OCI-LY1 (cell line): ENCODE measurements around the gene DDX51.

Experiments
- H2AFZ ChIP-seq: fragments of 200-600 bp; sonication (generic), shearing (Covaris generic); 2 replicates; pipeline ENCODE4 v1.6.0; 2014; ENCODE audit warnings: antibody characterized with exemption, mild to moderate bottlenecking, low read length
- H3F3A ChIP-seq: fragments of 200-600 bp; sonication (generic), shearing (Covaris generic); 2 replicates; pipeline ENCODE4 v1.6.0; 2014; ENCODE audit warnings: mild to moderate bottlenecking, antibody characterized with exemption, low read length, moderate library complexity; ENCODE audit not compliant: insufficient read depth
- H3K27ac ChIP-seq: fragments of 200-600 bp; sonication (generic); 2 replicates; pipeline ENCODE4 v1.5.1; 2014; ENCODE audit warnings: low read length, mixed run types, mild to moderate bottlenecking, low read depth; ENCODE audit not compliant: poor library complexity, severe bottlenecking
- H3K27me3 ChIP-seq: fragments of 200-600 bp; sonication (generic); 2 replicates; pipeline ENCODE4 v1.6.0; 2014; ENCODE audit warnings: antibody characterized with exemption, mild to moderate bottlenecking, low read length, moderate library complexity; ENCODE audit not compliant: insufficient read depth
- H3K36me3 ChIP-seq: fragments of 200-600 bp; sonication (generic); 2 replicates; pipeline ENCODE4 v1.6.1; 2014; ENCODE audit warnings: mild to moderate bottlenecking, antibody characterized with exemption, low read length, moderate library complexity, mixed read lengths; ENCODE audit not compliant: insufficient read depth
- H3K4me1 ChIP-seq: fragments of 200-600 bp; sonication (generic); 2 replicates; pipeline ENCODE4 v1.5.1; 2014; ENCODE audit warnings: mild to moderate bottlenecking, low read length, moderate library complexity; ENCODE audit not compliant: insufficient read depth, severe bottlenecking
- H3K4me2 ChIP-seq: fragments of 200-600 bp; sonication (generic), shearing (Covaris generic); 2 replicates; pipeline ENCODE4 v1.6.1; 2014; ENCODE audit warnings: low read length
- H3K4me3 ChIP-seq: fragments of 200-600 bp; sonication (generic); 2 replicates; pipeline ENCODE4 v1.5.1; 2014; ENCODE audit warnings: low read length, low read depth, mild to moderate bottlenecking, mixed read lengths; ENCODE audit not compliant: poor library complexity, severe bottlenecking
- H3K79me2 ChIP-seq: fragments of 200-600 bp; shearing (Covaris generic); 2 replicates; pipeline ENCODE4 v1.6.1; 2016; ENCODE audit warnings: mixed run types, low read length, mixed read lengths; ENCODE audit not compliant: insufficient read depth
- H3K9ac ChIP-seq: fragments of 200-600 bp; sonication (generic), shearing (Covaris generic); 2 replicates; pipeline ENCODE4 v1.6.1; 2014; ENCODE audit warnings: mild to moderate bottlenecking, low read length, mixed read lengths
- H3K9me2 ChIP-seq: fragments of 200-600 bp; sonication (generic), shearing (Covaris generic); 2 replicates; pipeline ENCODE4 v1.6.1; 2014; ENCODE audit warnings: low read depth, mild to moderate bottlenecking, low read length, mixed read lengths
- H3K9me3 ChIP-seq: fragments of 200-600 bp; shearing (Covaris generic); 2 replicates; pipeline ENCODE4 v1.6.1; 2014; ENCODE audit warnings: low read length, mixed read lengths
- H4K20me1 ChIP-seq: fragments of 200-600 bp; sonication (generic), shearing (Covaris generic); 2 replicates; pipeline ENCODE4 v1.6.0; 2016; ENCODE audit warnings: mild to moderate bottlenecking, low read length; ENCODE audit not compliant: insufficient read depth
- CTCF ChIP-seq: fragments of 200-600 bp; sonication (generic), shearing (Covaris generic); IDR thresholded peaks from 2 replicates; pipeline ENCODE4 v1.5.1; 2017; ENCODE audit warnings: mild to moderate bottlenecking, antibody characterized with exemption, low read length, moderate library complexity, mixed read lengths
- EZH2 ChIP-seq: fragments of 200-600 bp; sonication (generic), shearing (Covaris generic); IDR thresholded peaks from 2 replicates; pipeline ENCODE4 v1.8.0; 2017; ENCODE audit warnings: borderline replicate concordance, mixed run types, mild to moderate bottlenecking, antibody characterized with exemption, low read length, moderate library complexity, mixed read lengths

DDX51 gene

GRCh38 chr12:132110677-132111076, 33.4 kb downstream of the DDX51 start:
- H2AFZ ChIP-seq, result no peak overlapping the region
- no peaks in the 10 kb centered on the region for H3K4me1 ChIP-seq
- no peak overlapping the region for H3K27ac ChIP-seq
- no peaks in the 10 kb centered on the region for H3K27me3 ChIP-seq
- no peaks in the 10 kb centered on the region for H3F3A ChIP-seq
- H3K79me2 ChIP-seq, result no peaks in the 10 kb centered on the region; the same call in 1 of the 2 replicates
- peaks cover 74% of the 10 kb centered on the region for H3K36me3 ChIP-seq
- no peaks in the 10 kb centered on the region for H3K9me2 ChIP-seq
- no peak overlapping the region for H3K9ac ChIP-seq
- TF ChIP-seq CTCF (no peak), EZH2 (no peak)
- H3K9me3 ChIP-seq, result no peaks in the 10 kb centered on the region
- no peaks in the 10 kb centered on the region for H4K20me1 ChIP-seq
- no peak overlapping the region for H3K4me2 ChIP-seq
- no peak overlapping the region for H3K4me3 ChIP-seq

GRCh38 chr12:132109741-132110140, 34.4 kb downstream of the DDX51 start:
- Histone ChIP-seq H4K20me1 (no peaks in the 10 kb centered on the region), H3K79me2 (no peaks in the 10 kb centered on the region; the same call in 1 of the 2 replicates), H3K4me1 (no peaks in the 10 kb centered on the region), H3K9me3 (no peaks in the 10 kb centered on the region), H3K9ac (no peak overlapping the region), H3K4me3 (no peak overlapping the region), H2AFZ (no peak overlapping the region), H3F3A (no peaks in the 10 kb centered on the region), H3K27me3 (no peaks in the 10 kb centered on the region), H3K9me2 (no peaks in the 10 kb centered on the region), H3K36me3 (peaks cover 73% of the 10 kb centered on the region), H3K27ac (no peak overlapping the region), H3K4me2 (no peak overlapping the region)
- TF ChIP-seq EZH2 (no peak), CTCF (no peak)

GRCh38 chr12:132108211-132108832, 35.8 kb downstream of the DDX51 start:
- no peaks in the 10 kb centered on the region for H4K20me1 ChIP-seq
- no peak overlapping the region for H2AFZ ChIP-seq
- H3K4me1 ChIP-seq, result no peaks in the 10 kb centered on the region
- no peaks in the 10 kb centered on the region for H3K9me3 ChIP-seq
- no peak overlapping the region for H3K4me2 ChIP-seq
- H3K4me3 ChIP-seq, result no peak overlapping the region
- TF ChIP-seq CTCF (no peak), EZH2 (no peak)
- H3K9ac ChIP-seq, result no peak overlapping the region
- H3F3A ChIP-seq, result no peaks in the 10 kb centered on the region
- H3K27ac ChIP-seq, result no peak overlapping the region
- H3K27me3 ChIP-seq, result no peaks in the 10 kb centered on the region
- H3K9me2 ChIP-seq, result no peaks in the 10 kb centered on the region
- no peaks in the 10 kb centered on the region; the same call in 1 of the 2 replicates for H3K79me2 ChIP-seq
- H3K36me3 ChIP-seq, result peaks cover 59% of the 10 kb centered on the region
